Muscle layer of colon (tissue), 2 donors: Measurements from ENCODE around the gene RBBP9.

Experiments used
- H3K27ac ChIP-seq: one replicate; pipeline ENCODE4 v1.7.0; 2013; ENCODE audit warnings: low read depth, mild to moderate bottlenecking, low read length, moderate library complexity
- H3K27me3 ChIP-seq, 2 donors: one replicate each; pipeline ENCODE4 v1.7.0; 2013; ENCODE audit warnings: low read length in 2 of 2, mild to moderate bottlenecking in 2 of 2; ENCODE audit not compliant: insufficient read depth in 2 of 2, control insufficient read depth in 1 of 2
- H3K36me3 ChIP-seq: one replicate; pipeline ENCODE4 v1.7.0; 2013; ENCODE audit warnings: mild to moderate bottlenecking, low read length; ENCODE audit not compliant: insufficient read depth
- H3K4me1 ChIP-seq: one replicate; pipeline ENCODE4 v1.7.0; 2013; ENCODE audit warnings: mild to moderate bottlenecking, low read length; ENCODE audit not compliant: insufficient read depth
- H3K4me3 ChIP-seq, 2 donors: one replicate each; pipeline ENCODE4 v1.7.0; 2013; ENCODE audit warnings: low read length in 2 of 2, low read depth in 1 of 2, mild to moderate bottlenecking in 1 of 2, moderate library complexity in 1 of 2
- H3K9ac ChIP-seq: one replicate; pipeline ENCODE4 v1.7.0; 2013; ENCODE audit warnings: low read length
- H3K9me3 ChIP-seq: one replicate; pipeline ENCODE4 v1.7.0; 2013; ENCODE audit warnings: mild to moderate bottlenecking, low read length
- donor health status: abdominal sarcoma.
- donor health status: Adenocarcinoma of cecum.

RBBP9 gene

GRCh38 chr20:18496740-18497592, at the start of gene RBBP9:
Gene RBBP9, minus strand, starts transcription at chr20:18497225. Its CDS starts 58 bp downstream, at chr20:18497167.
- no peaks in the 10 kb centered on the region for H3K9me3 ChIP-seq
- peaks cover 10% of the 10 kb centered on the region for H3K4me1 ChIP-seq
- peak within 1 kb of the TSS; percentile 59 for H3K27ac ChIP-seq

GRCh38 chr20:18545566-18545965, 48.5 kb upstream of the RBBP9 start:
- Histone ChIP-seq H3K9ac (no peak overlapping the region), H3K27me3 (no peaks in the 10 kb centered on the region), H3K4me3 (no peak overlapping the region), H3K4me1 (no peaks in the 10 kb centered on the region), H3K27ac (no peak overlapping the region), H3K9me3 (no peaks in the 10 kb centered on the region), H3K36me3 (peaks cover 50% of the 10 kb centered on the region)

More at GRCh38 chr20:18496740-18497592, at the start of gene RBBP9:
- H3K9ac ChIP-seq, result no peak within 1 kb of the TSS
- H3K27me3 ChIP-seq, result no peaks in the 10 kb centered on the region
- peaks cover 9% of the 10 kb centered on the region for H3K36me3 ChIP-seq
- peak within 1 kb of the TSS; percentile 47 to 73 for H3K4me3 ChIP-seq

- H3K4me3 ChIP-seq, result no peak overlapping the region
- peaks cover 51% of the 10 kb centered on the region for H3K36me3 ChIP-seq
- H3K4me1 ChIP-seq, result no peaks in the 10 kb centered on the region
- no peak overlapping the region for H3K9ac ChIP-seq
- H3K27me3 ChIP-seq, result no peaks in the 10 kb centered on the region
- H3K27ac ChIP-seq, result no peak overlapping the region
- H3K9me3 ChIP-seq, result no peaks in the 10 kb centered on the region
These were observed 46.9 kb upstream of the RBBP9 start for GRCh38 chr20:18543932-18544331.

GRCh38 chr20:18543216-18543615, 46.2 kb upstream of the RBBP9 start:
- Histone ChIP-seq H3K4me1 (no peaks in the 10 kb centered on the region), H3K27ac (no peak overlapping the region), H3K4me3 (no peak overlapping the region), H3K36me3 (peaks cover 47% of the 10 kb centered on the region), H3K9ac (no peak overlapping the region), H3K27me3 (no peaks in the 10 kb centered on the region), H3K9me3 (no peaks in the 10 kb centered on the region)

GRCh38 chr20:18541741-18542140, 44.7 kb upstream of the RBBP9 start:
- Histone ChIP-seq H3K36me3 (peaks cover 37% of the 10 kb centered on the region), H3K9me3 (no peaks in the 10 kb centered on the region), H3K27ac (no peak overlapping the region), H3K4me3 (no peak overlapping the region), H3K27me3 (no peaks in the 10 kb centered on the region), H3K9ac (no peak overlapping the region), H3K4me1 (no peaks in the 10 kb centered on the region)

- H3K4me3 ChIP-seq, result no peak overlapping the region
These were observed 40.6 kb upstream of the RBBP9 start for GRCh38 chr20:18537651-18538050.

GRCh38 chr20:18533978-18534644, 37.1 kb upstream of the RBBP9 start:
- no peak overlapping the region for H3K4me3 ChIP-seq

More at GRCh38 chr20:18537651-18538050, 40.6 kb upstream of the RBBP9 start:
- Histone ChIP-seq H3K9ac (no peak overlapping the region), H3K9me3 (no peaks in the 10 kb centered on the region), H3K27me3 (no peaks in the 10 kb centered on the region), H3K36me3 (peaks cover 29% of the 10 kb centered on the region), H3K27ac (no peak overlapping the region), H3K4me1 (no peaks in the 10 kb centered on the region)

GRCh38 chr20:18533491-18533890, 36.5 kb upstream of the RBBP9 start:
- Histone ChIP-seq H3K9me3 (no peaks in the 10 kb centered on the region), H3K9ac (no peak overlapping the region), H3K36me3 (peaks cover 46% of the 10 kb centered on the region), H3K27me3 (no peaks in the 10 kb centered on the region), H3K4me3 (no peak overlapping the region), H3K27ac (no peak overlapping the region), H3K4me1 (no peaks in the 10 kb centered on the region)

More at GRCh38 chr20:18533978-18534644, 37.1 kb upstream of the RBBP9 start:
- Histone ChIP-seq H3K27me3 (no peaks in the 10 kb centered on the region), H3K27ac (no peak overlapping the region), H3K9me3 (no peaks in the 10 kb centered on the region), H3K4me1 (no peaks in the 10 kb centered on the region), H3K36me3 (peaks cover 45% of the 10 kb centered on the region), H3K9ac (no peak overlapping the region)

GRCh38 chr20:18532626-18533025, 35.6 kb upstream of the RBBP9 start:
- H3K4me1 ChIP-seq, result no peaks in the 10 kb centered on the region
- no peaks in the 10 kb centered on the region for H3K27me3 ChIP-seq
- H3K36me3 ChIP-seq, result peaks cover 55% of the 10 kb centered on the region
- no peak overlapping the region for H3K9ac ChIP-seq
- no peak overlapping the region for H3K4me3 ChIP-seq
- no peak overlapping the region for H3K27ac ChIP-seq
- H3K9me3 ChIP-seq, result no peaks in the 10 kb centered on the region

GRCh38 chr20:18529041-18529440, 32.0 kb upstream of the RBBP9 start:
- Histone ChIP-seq H3K4me3 (no peak overlapping the region), H3K9ac (no peak overlapping the region), H3K27ac (no peak overlapping the region), H3K36me3 (peaks cover 76% of the 10 kb centered on the region), H3K9me3 (no peaks in the 10 kb centered on the region), H3K27me3 (no peaks in the 10 kb centered on the region), H3K4me1 (no peaks in the 10 kb centered on the region)

- Histone ChIP-seq H3K4me3 (no peak overlapping the region), H3K4me1 (no peaks in the 10 kb centered on the region), H3K27ac (no peak overlapping the region), H3K27me3 (no peaks in the 10 kb centered on the region), H3K9ac (no peak overlapping the region), H3K36me3 (peaks cover 70% of the 10 kb centered on the region), H3K9me3 (no peaks in the 10 kb centered on the region)
These were observed 30.8 kb upstream of the RBBP9 start for GRCh38 chr20:18527836-18528235.
